Progenitor cell of endocrine pancreas (in vitro differentiated cells): ENCODE data around the gene GLRA3. TPM values are rescaled to one million over a fixed set of nuclear protein-coding genes. Genes with fewer than 3 reads are reported as not detected.

Source experiments
- DNase-seq: peaks from one replicate; pipeline ENCODE4 v3.0.0; 2021; ENCODE audit warnings: low spot score; ENCODE audit not compliant: unreplicated experiment
- H3K27ac Mint-ChIP-seq: 2 replicates; pipeline ENCODE4 v1.8.0; 2021; ENCODE audit warnings: mild to moderate bottlenecking, moderate library complexity, mixed read lengths
- H3K27me3 Mint-ChIP-seq: 2 replicates; pipeline ENCODE4 v1.8.0; 2021; ENCODE audit warnings: mixed read lengths
- H3K36me3 Mint-ChIP-seq: 2 replicates; pipeline ENCODE4 v1.8.0; 2022; ENCODE audit warnings: mixed read lengths; ENCODE audit not compliant: insufficient read depth
- H3K4me1 Mint-ChIP-seq: 2 replicates; pipeline ENCODE4 v1.8.0; 2021; ENCODE audit warnings: low read depth, mixed read lengths
- H3K4me3 Mint-ChIP-seq: 2 replicates; pipeline ENCODE4 v1.8.0; 2021; ENCODE audit warnings: low read depth, mild to moderate bottlenecking, moderate library complexity, mixed read lengths
- H3K9me3 Mint-ChIP-seq: 2 replicates; pipeline ENCODE4 v1.8.0; 2021; ENCODE audit warnings: low read depth, mixed read lengths
- CTCF ChIP-seq: fragments of 200-600 bp; sonication (generic); IDR thresholded peaks from one replicate; pipeline ENCODE4 v1.5.0; 2021; ENCODE audit warnings: antibody characterized with exemption, mild to moderate bottlenecking; ENCODE audit not compliant: unreplicated experiment
- total RNA-seq: library from RNA; stranded (reverse); gene quantifications from 2 replicates; pipeline ENCODE4 v1.2.1, GENCODE V29; 2021

The GLRA3 gene
- total RNA-seq, 1 donor from 2014 or later, result 0.10 TPM

- no peak for TF ChIP-seq CTCF
- H3K9me3 Mint-ChIP-seq, result peaks cover 10% of the 10 kb centered on the region
- H3K36me3 Mint-ChIP-seq, result peaks cover 2% of the 10 kb centered on the region
- no peak for DNase-seq
- no peaks in the 10 kb centered on the region for H3K4me1 Mint-ChIP-seq
- no peak overlapping the region for H3K4me3 Mint-ChIP-seq
- H3K27me3 Mint-ChIP-seq, result no peaks in the 10 kb centered on the region
- H3K27ac Mint-ChIP-seq, result no peak overlapping the region
These were observed 217.3 kb downstream of the GLRA3 start for GRCh38 chr4:174611792-174612191.

GRCh38 chr4:174607792-174608191 lies 221.3 kb downstream of the GLRA3 start:
- TF ChIP-seq CTCF, result no peak
- Mint-ChIP-seq H3K4me3 (no peak overlapping the region), H3K9me3 (peaks cover 5% of the 10 kb centered on the region), H3K27me3 (no peaks in the 10 kb centered on the region), H3K36me3 (peaks cover 2% of the 10 kb centered on the region), H3K27ac (no peak overlapping the region), H3K4me1 (peaks cover 4% of the 10 kb centered on the region)
- no peak for DNase-seq

DNA sequence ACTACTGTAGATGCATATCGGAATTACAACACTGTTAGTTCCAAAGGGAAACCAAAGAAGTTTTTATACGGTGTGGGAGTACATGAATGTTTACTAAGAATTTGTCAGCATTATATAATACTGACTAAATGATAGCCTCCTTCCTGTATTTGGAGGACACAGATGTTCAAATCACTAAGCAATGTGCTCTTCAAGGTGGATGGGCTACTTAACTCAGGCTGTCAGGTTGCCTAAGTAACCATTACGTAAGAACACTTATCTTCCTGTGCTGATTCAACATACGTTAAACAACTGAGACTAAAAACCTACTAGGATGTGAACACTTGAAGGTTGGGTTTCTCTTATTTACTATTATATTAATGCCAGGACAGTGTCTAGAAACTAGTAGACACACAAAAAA lies 224.8 kb downstream of the GLRA3 start:
- DNase-seq, result no peak
- no peak overlapping the region for H3K27ac Mint-ChIP-seq
- peaks cover 4% of the 10 kb centered on the region for H3K4me1 Mint-ChIP-seq
- no peak overlapping the region for H3K4me3 Mint-ChIP-seq
- no peak for TF ChIP-seq CTCF
- H3K9me3 Mint-ChIP-seq, result no peaks in the 10 kb centered on the region
- no peaks in the 10 kb centered on the region for H3K36me3 Mint-ChIP-seq
- no peaks in the 10 kb centered on the region for H3K27me3 Mint-ChIP-seq

- TF ChIP-seq CTCF, result no peak
- H3K27ac Mint-ChIP-seq, result no peak overlapping the region
These were observed 228.7 kb downstream of the GLRA3 start for GRCh38 chr4:174600391-174600790.

GRCh38 chr4:174598800-174599199 lies 230.2 kb downstream of the GLRA3 start:
- Mint-ChIP-seq H3K9me3 (no peaks in the 10 kb centered on the region), H3K4me3 (no peak overlapping the region)

More at GRCh38 chr4:174600391-174600790, 228.7 kb downstream of the GLRA3 start:
- Mint-ChIP-seq H3K27me3 (no peaks in the 10 kb centered on the region), H3K36me3 (no peaks in the 10 kb centered on the region), H3K9me3 (no peaks in the 10 kb centered on the region), H3K4me3 (no peak overlapping the region), H3K4me1 (peaks cover 2% of the 10 kb centered on the region)
- no peak for DNase-seq

More at GRCh38 chr4:174598800-174599199, 230.2 kb downstream of the GLRA3 start:
- Mint-ChIP-seq H3K27me3 (no peaks in the 10 kb centered on the region), H3K4me1 (no peaks in the 10 kb centered on the region), H3K27ac (no peak overlapping the region), H3K36me3 (no peaks in the 10 kb centered on the region)
- no peak for DNase-seq
- TF ChIP-seq CTCF, result no peak
